ENCODE results near the gene KLHL5.

The KLHL5 gene

GRCh38 chr4:39042366-39042765 is 19.7 kb upstream of the KLHL5 start:
- DNase-seq (ENCODE audit: extremely low read depth, insufficient read length), result no peak
- TF ChIP-seq CTCF (IDR thresholded peaks at IDR 0.05; ENCODE audit: insufficient read depth, low read length, poor library complexity, severe bottlenecking), result no peak
- H3K27me3 ChIP-seq (replicated peaks; ENCODE audit: control insufficient read depth, insufficient read depth, low read length), result no peaks in the 10 kb centered on the region
- no peaks in the 10 kb centered on the region for H3K36me3 ChIP-seq (ENCODE audit: control insufficient read depth, insufficient read depth, low read length)
- H3K4me3 ChIP-seq (replicated peaks; ENCODE audit: low read depth, low read length), result no peak overlapping the region

- Histone ChIP-seq H3K27me3 (replicated peaks; ENCODE audit: control insufficient read depth, insufficient read depth, low read length) (no peaks in the 10 kb centered on the region), H3K4me3 (replicated peaks; ENCODE audit: low read depth, low read length) (peak overlapping the region; percentile 79), H3K36me3 (ENCODE audit: control insufficient read depth, insufficient read depth, low read length) (no peaks in the 10 kb centered on the region)
- no peak for TF ChIP-seq CTCF (IDR thresholded peaks at IDR 0.05; ENCODE audit: insufficient read depth, low read length, poor library complexity, severe bottlenecking)
- no peak for DNase-seq (ENCODE audit: extremely low read depth, insufficient read length)
Measured at GRCh38 chr4:39043058-39043860, 18.8 kb upstream of the KLHL5 start.

- no peak for TF ChIP-seq CTCF (IDR thresholded peaks at IDR 0.05; ENCODE audit: insufficient read depth, low read length, poor library complexity, severe bottlenecking)
- DNase-seq (ENCODE audit: extremely low read depth, insufficient read length), result no peak
- H3K4me3 ChIP-seq (replicated peaks; ENCODE audit: low read depth, low read length), result peak overlapping the region; percentile 79
- H3K27me3 ChIP-seq (replicated peaks; ENCODE audit: control insufficient read depth, insufficient read depth, low read length), result no peaks in the 10 kb centered on the region
- no peaks in the 10 kb centered on the region for H3K36me3 ChIP-seq (ENCODE audit: control insufficient read depth, insufficient read depth, low read length)
Measured at GRCh38 chr4:39043861-39044363, 18.1 kb upstream of the KLHL5 start.

GRCh38 chr4:39044364-39044955 is 17.6 kb upstream of the KLHL5 start:
- DNase-seq (ENCODE audit: extremely low read depth, insufficient read length), result peak; percentile 95
- Histone ChIP-seq H3K27me3 (replicated peaks; ENCODE audit: control insufficient read depth, insufficient read depth, low read length) (no peaks in the 10 kb centered on the region), H3K36me3 (ENCODE audit: control insufficient read depth, insufficient read depth, low read length) (no peaks in the 10 kb centered on the region), H3K4me3 (replicated peaks; ENCODE audit: low read depth, low read length) (peak overlapping the region; percentile 79)
- TF ChIP-seq CTCF (IDR thresholded peaks at IDR 0.05; ENCODE audit: insufficient read depth, low read length, poor library complexity, severe bottlenecking), result no peak

GRCh38 chr4:39044956-39045826 is 16.8 kb upstream of the KLHL5 start:
- DNase-seq (ENCODE audit: extremely low read depth, insufficient read length), result no peak
- no peak for TF ChIP-seq CTCF (IDR thresholded peaks at IDR 0.05; ENCODE audit: insufficient read depth, low read length, poor library complexity, severe bottlenecking)
- no peaks in the 10 kb centered on the region for H3K36me3 ChIP-seq (ENCODE audit: control insufficient read depth, insufficient read depth, low read length)
- peak overlapping the region; percentile 79 for H3K4me3 ChIP-seq (replicated peaks; ENCODE audit: low read depth, low read length)
- H3K27me3 ChIP-seq (replicated peaks; ENCODE audit: control insufficient read depth, insufficient read depth, low read length), result no peaks in the 10 kb centered on the region
